Astrocyte (in vitro differentiated cells and primary cell): Measurements from ENCODE around the gene CD9. TPM values are rescaled to one million over a fixed set of nuclear protein-coding genes. Genes with fewer than 3 reads are reported as not detected.

Experiments
- DNase-seq: peaks from one replicate; pipeline ENCODE4 v3.0.0-alpha.2; 2010; ENCODE audit warnings: low read depth
- FAIRE-seq: peaks from 2 replicates; lab custom pipeline; 2011; peaks lifted over from hg19 to GRCh38; lab: Jason Lieb, UNC
- H2AFZ ChIP-seq: 2 replicates; pipeline ENCODE4 v1.6.0; 2012; ENCODE audit warnings: low read depth, low read length, inconsistent platforms
- H3K27ac ChIP-seq: 2 replicates; pipeline ENCODE4 v1.5.1; 2011; ENCODE audit warnings: low read depth, low read length, inconsistent platforms
- H3K27me3 ChIP-seq: 2 replicates; pipeline ENCODE4 v1.6.0; 2011; ENCODE audit warnings: low read length, inconsistent platforms; ENCODE audit not compliant: insufficient read depth
- H3K36me3 ChIP-seq: 2 replicates; pipeline ENCODE4 v1.5.1; 2011; ENCODE audit warnings: low read length, inconsistent platforms; ENCODE audit not compliant: insufficient read depth
- H3K4me1 ChIP-seq: 2 replicates; pipeline ENCODE4 v1.5.1; 2011; ENCODE audit warnings: low read length, inconsistent platforms; ENCODE audit not compliant: insufficient read depth
- H3K4me2 ChIP-seq: 2 replicates; pipeline ENCODE4 v1.6.0; 2012; ENCODE audit warnings: low read length, inconsistent platforms
- H3K4me3 ChIP-seq: 2 replicates; pipeline ENCODE4 v1.5.1; 2011; ENCODE audit warnings: low read depth, mild to moderate bottlenecking, low read length, inconsistent platforms; ENCODE audit not compliant: insufficient read depth
- H3K79me2 ChIP-seq: 2 replicates; pipeline ENCODE4 v1.6.0; 2012; ENCODE audit warnings: mild to moderate bottlenecking, low read length, inconsistent platforms; ENCODE audit not compliant: insufficient read depth
- H3K9ac ChIP-seq: 2 replicates; pipeline ENCODE4 v1.6.0; 2012; ENCODE audit warnings: mild to moderate bottlenecking, low read length, inconsistent platforms
- H3K9me3 ChIP-seq: 2 replicates; pipeline ENCODE4 v1.5.1; 2012; ENCODE audit warnings: low read depth, mild to moderate bottlenecking, low read length, inconsistent platforms; ENCODE audit not compliant: insufficient read depth
- H4K20me1 ChIP-seq: 2 replicates; pipeline ENCODE4 v1.6.0; 2012; ENCODE audit warnings: low read length, inconsistent platforms; ENCODE audit not compliant: insufficient read depth
- H3K27ac Mint-ChIP-seq: one replicate; pipeline ENCODE4 v1.8.0; 2021; ENCODE audit warnings: mild to moderate bottlenecking, mixed read lengths; ENCODE audit not compliant: unreplicated experiment
- H3K27me3 Mint-ChIP-seq: one replicate; pipeline ENCODE4 v1.8.0; 2021; ENCODE audit warnings: low read depth, mixed read lengths; ENCODE audit not compliant: unreplicated experiment
- H3K36me3 Mint-ChIP-seq: one replicate; pipeline ENCODE4 v1.8.0; 2021; ENCODE audit warnings: low read depth, mixed read lengths; ENCODE audit not compliant: unreplicated experiment
- H3K4me1 Mint-ChIP-seq: one replicate; pipeline ENCODE4 v1.8.0; 2021; ENCODE audit warnings: low read depth, mixed read lengths; ENCODE audit not compliant: unreplicated experiment
- H3K4me3 Mint-ChIP-seq: one replicate; pipeline ENCODE4 v1.8.0; 2021; ENCODE audit warnings: mild to moderate bottlenecking, moderate library complexity, mixed read lengths; ENCODE audit not compliant: unreplicated experiment
- H3K9me3 Mint-ChIP-seq: one replicate; pipeline ENCODE4 v1.8.0; 2021; ENCODE audit warnings: mild to moderate bottlenecking, mixed read lengths; ENCODE audit not compliant: unreplicated experiment
- EZH2 ChIP-seq: IDR thresholded peaks from 2 replicates; pipeline ENCODE4 v1.6.1; 2012; ENCODE audit warnings: mild to moderate bottlenecking, low read length, inconsistent platforms; ENCODE audit not compliant: insufficient read depth
- total RNA-seq: library from RNA; stranded (reverse); gene quantifications from 2 replicates; pipeline ENCODE4 v1.2.1, GENCODE V29; 2021
- TF ChIP-seq, protein P1 (sequence below): IDR thresholded peaks from 2 replicates; pipeline ENCODE4 v1.5.1; 2011; ENCODE audit warnings: low read depth, mild to moderate bottlenecking, inconsistent platforms, low read length, moderate library complexity; ENCODE audit not compliant: insufficient read depth

The CD9 gene
- total RNA-seq, 1 donor from 2014 or later, result 52.2 TPM

DNA sequence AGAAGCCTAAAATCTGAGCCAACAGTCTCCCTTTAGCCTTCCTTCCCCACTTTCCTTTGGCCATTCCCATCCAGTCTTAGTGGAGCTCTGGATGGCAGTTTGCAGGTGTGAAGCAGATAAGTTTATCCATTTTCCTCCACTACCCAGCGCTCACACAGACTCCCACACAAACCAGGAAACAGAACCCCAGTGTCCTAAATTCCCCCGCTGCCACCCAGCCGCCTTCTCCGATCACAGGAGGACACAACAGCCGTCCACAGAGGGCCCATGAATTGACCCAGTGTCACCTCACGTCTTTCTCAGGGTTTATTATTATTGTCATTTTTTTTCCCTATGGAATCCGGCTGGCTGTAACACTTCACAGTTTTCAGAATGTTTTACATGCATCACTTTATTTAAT lies 16.4 kb downstream of the CD9 start:
- peak overlapping the region; percentile 65 for H3K27ac ChIP-seq
- peaks cover 24% of the 10 kb centered on the region for H3K4me1 ChIP-seq
- no peaks in the 10 kb centered on the region for H3K27me3 Mint-ChIP-seq
- no peak for DNase-seq
- H3K27me3 ChIP-seq, result no peaks in the 10 kb centered on the region
- no peak overlapping the region for H2AFZ ChIP-seq
- H3K9ac ChIP-seq, result peak overlapping the region; percentile 37
- no peak for TF ChIP-seq EZH2
- TF ChIP-seq, protein P1, sequence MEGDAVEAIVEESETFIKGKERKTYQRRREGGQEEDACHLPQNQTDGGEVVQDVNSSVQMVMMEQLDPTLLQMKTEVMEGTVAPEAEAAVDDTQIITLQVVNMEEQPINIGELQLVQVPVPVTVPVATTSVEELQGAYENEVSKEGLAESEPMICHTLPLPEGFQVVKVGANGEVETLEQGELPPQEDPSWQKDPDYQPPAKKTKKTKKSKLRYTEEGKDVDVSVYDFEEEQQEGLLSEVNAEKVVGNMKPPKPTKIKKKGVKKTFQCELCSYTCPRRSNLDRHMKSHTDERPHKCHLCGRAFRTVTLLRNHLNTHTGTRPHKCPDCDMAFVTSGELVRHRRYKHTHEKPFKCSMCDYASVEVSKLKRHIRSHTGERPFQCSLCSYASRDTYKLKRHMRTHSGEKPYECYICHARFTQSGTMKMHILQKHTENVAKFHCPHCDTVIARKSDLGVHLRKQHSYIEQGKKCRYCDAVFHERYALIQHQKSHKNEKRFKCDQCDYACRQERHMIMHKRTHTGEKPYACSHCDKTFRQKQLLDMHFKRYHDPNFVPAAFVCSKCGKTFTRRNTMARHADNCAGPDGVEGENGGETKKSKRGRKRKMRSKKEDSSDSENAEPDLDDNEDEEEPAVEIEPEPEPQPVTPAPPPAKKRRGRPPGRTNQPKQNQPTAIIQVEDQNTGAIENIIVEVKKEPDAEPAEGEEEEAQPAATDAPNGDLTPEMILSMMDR, result no peak
- H3K27ac Mint-ChIP-seq, result peak overlapping the region; percentile 81
- peaks cover 4% of the 10 kb centered on the region for H3K9me3 Mint-ChIP-seq
- no peaks in the 10 kb centered on the region for H3K36me3 ChIP-seq
- H3K4me3 Mint-ChIP-seq, result no peak overlapping the region
- no peaks in the 10 kb centered on the region for H3K9me3 ChIP-seq
- peak overlapping the region; percentile 38 for H3K4me2 ChIP-seq
- no peak overlapping the region for H3K4me3 ChIP-seq
- H4K20me1 ChIP-seq, result no peaks in the 10 kb centered on the region
- peaks cover 6% of the 10 kb centered on the region for H3K36me3 Mint-ChIP-seq
- peaks cover 38% of the 10 kb centered on the region for H3K4me1 Mint-ChIP-seq
- no peak for FAIRE-seq
- peaks cover 6% of the 10 kb centered on the region for H3K79me2 ChIP-seq

DNA sequence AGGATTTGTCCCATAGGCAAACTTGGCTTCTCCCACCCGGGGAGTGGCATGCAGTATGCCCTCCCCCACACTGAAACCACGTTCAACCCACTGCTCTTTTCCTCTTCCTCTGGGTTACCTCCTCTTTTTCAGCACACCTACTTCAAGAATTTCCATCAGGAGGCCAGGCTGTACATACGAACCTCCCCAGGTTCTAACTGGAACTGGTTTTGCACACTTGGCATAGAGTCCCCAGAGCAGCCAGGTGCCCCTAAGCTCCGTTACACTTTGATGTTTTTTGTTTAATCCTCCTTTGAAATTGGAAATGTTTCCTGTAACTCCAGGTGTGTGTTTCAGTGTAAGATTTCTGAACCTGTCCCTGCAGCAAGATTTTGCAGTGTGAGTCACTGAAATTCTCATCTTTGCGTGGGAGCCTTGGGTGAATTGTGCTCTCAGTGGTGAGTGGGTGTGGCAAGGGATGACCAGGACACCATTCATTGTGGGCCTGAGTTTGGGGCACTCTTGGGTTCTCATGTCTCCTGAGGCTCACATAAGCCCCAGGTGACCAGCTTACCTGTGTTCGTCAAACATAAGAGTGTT lies 18.2 kb downstream of the CD9 start:
- H3K27ac Mint-ChIP-seq, result no peak overlapping the region
- no peak overlapping the region for H2AFZ ChIP-seq

DNA sequence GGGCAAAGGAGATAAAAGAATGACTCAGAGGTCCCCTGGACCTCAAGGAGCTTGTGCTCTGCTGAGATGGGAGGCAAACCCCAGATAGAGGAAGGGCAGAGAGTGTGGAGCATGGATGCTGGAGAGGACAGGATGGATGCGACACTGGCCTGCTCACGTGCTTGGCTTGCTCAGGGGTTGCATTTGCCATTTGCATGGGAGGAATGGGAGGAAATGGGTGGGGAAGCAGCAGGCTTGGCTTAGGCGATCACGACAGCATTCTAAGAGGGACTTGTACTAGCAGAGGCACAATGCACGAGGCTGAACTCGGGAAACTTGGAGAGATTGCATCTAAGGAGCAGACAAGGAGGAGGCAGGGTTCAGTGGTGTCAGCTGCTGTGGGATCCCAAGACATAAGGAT lies 19.8 kb downstream of the CD9 start:
- Histone ChIP-seq H3K9ac (no peak overlapping the region), H3K36me3 (no peaks in the 10 kb centered on the region), H4K20me1 (no peaks in the 10 kb centered on the region), H3K9me3 (no peaks in the 10 kb centered on the region), H3K79me2 (peaks cover 9% of the 10 kb centered on the region), H3K4me3 (no peak overlapping the region), H3K27me3 (no peaks in the 10 kb centered on the region), H3K4me1 (peaks cover 26% of the 10 kb centered on the region), H2AFZ (no peak overlapping the region), H3K27ac (no peak overlapping the region), H3K4me2 (no peak overlapping the region)
- Mint-ChIP-seq H3K27ac (no peak overlapping the region), H3K4me1 (peaks cover 40% of the 10 kb centered on the region), H3K9me3 (peaks cover 4% of the 10 kb centered on the region), H3K4me3 (no peak overlapping the region), H3K36me3 (peaks cover 6% of the 10 kb centered on the region), H3K27me3 (no peaks in the 10 kb centered on the region)
- FAIRE-seq (no peak), DNase-seq (no peak)
- TF ChIP-seq, protein P1, result no peak
- TF ChIP-seq EZH2, result no peak

More for the DNA sequence above, 18.2 kb downstream of the CD9 start:
- peaks cover 20% of the 10 kb centered on the region for H3K4me1 ChIP-seq
- Mint-ChIP-seq H3K4me1 (peaks cover 38% of the 10 kb centered on the region), H3K36me3 (peaks cover 6% of the 10 kb centered on the region), H3K9me3 (peaks cover 4% of the 10 kb centered on the region), H3K27me3 (no peaks in the 10 kb centered on the region), H3K4me3 (peak overlapping the region; percentile 5)
- H3K27me3 ChIP-seq, result no peaks in the 10 kb centered on the region
- no peaks in the 10 kb centered on the region for H3K9me3 ChIP-seq
- peaks cover 9% of the 10 kb centered on the region for H3K79me2 ChIP-seq
- no peaks in the 10 kb centered on the region for H3K36me3 ChIP-seq
- no peak overlapping the region for H3K27ac ChIP-seq
- no peaks in the 10 kb centered on the region for H4K20me1 ChIP-seq
- DNase-seq, result no peak
- TF ChIP-seq EZH2, result no peak
- TF ChIP-seq, protein P1, result no peak
- no peak overlapping the region for H3K4me3 ChIP-seq
- no peak overlapping the region for H3K4me2 ChIP-seq
- no peak for FAIRE-seq
- no peak overlapping the region for H3K9ac ChIP-seq
